Osteocyte (in vitro differentiated cells): ENCODE results near the gene DCUN1D3. TPM values are rescaled to one million over a fixed set of nuclear protein-coding genes. Genes with fewer than 3 reads are reported as not detected.
"Not testable (repeated sequence)": the region's sequence is repeated elsewhere in the genome, so short reads cannot be mapped to it uniquely, and the experiment has no call there.

ENCODE experiments used
- DNase-seq: peaks from one replicate; pipeline ENCODE4 v3.0.0; 2021; ENCODE audit warnings: mixed read lengths; ENCODE audit not compliant: unreplicated experiment; ENCODE audit errors: extremely low spot score
- H3K27ac Mint-ChIP-seq: one replicate; pipeline ENCODE4 v1.8.0; 2021; ENCODE audit warnings: mild to moderate bottlenecking, mixed read lengths; ENCODE audit not compliant: unreplicated experiment
- H3K27me3 Mint-ChIP-seq: one replicate; pipeline ENCODE4 v1.8.0; 2021; ENCODE audit warnings: mixed read lengths; ENCODE audit not compliant: unreplicated experiment
- H3K36me3 Mint-ChIP-seq: one replicate; pipeline ENCODE4 v1.8.0; 2021; ENCODE audit warnings: mixed read lengths; ENCODE audit not compliant: unreplicated experiment
- H3K4me1 Mint-ChIP-seq: one replicate; pipeline ENCODE4 v1.8.0; 2021; ENCODE audit warnings: mixed read lengths; ENCODE audit not compliant: unreplicated experiment
- H3K4me3 Mint-ChIP-seq: one replicate; pipeline ENCODE4 v1.8.0; 2021; ENCODE audit warnings: mild to moderate bottlenecking, moderate library complexity, mixed read lengths; ENCODE audit not compliant: unreplicated experiment
- H3K9me3 Mint-ChIP-seq: one replicate; pipeline ENCODE4 v1.8.0; 2021; ENCODE audit warnings: mixed read lengths; ENCODE audit not compliant: unreplicated experiment
- CTCF ChIP-seq: fragments of 200-600 bp; sonication (generic); IDR thresholded peaks from 2 replicates; pipeline ENCODE4 v1.5.0; 2021; ENCODE audit warnings: antibody characterized with exemption, mild to moderate bottlenecking, moderate library complexity
- total RNA-seq: library from RNA; stranded (reverse); gene quantifications from 2 replicates; pipeline ENCODE4 v1.2.1, GENCODE V29; 2021

Gene DCUN1D3
- total RNA-seq, 1 donor from 2014 or later: 19.3 TPM

DNA sequence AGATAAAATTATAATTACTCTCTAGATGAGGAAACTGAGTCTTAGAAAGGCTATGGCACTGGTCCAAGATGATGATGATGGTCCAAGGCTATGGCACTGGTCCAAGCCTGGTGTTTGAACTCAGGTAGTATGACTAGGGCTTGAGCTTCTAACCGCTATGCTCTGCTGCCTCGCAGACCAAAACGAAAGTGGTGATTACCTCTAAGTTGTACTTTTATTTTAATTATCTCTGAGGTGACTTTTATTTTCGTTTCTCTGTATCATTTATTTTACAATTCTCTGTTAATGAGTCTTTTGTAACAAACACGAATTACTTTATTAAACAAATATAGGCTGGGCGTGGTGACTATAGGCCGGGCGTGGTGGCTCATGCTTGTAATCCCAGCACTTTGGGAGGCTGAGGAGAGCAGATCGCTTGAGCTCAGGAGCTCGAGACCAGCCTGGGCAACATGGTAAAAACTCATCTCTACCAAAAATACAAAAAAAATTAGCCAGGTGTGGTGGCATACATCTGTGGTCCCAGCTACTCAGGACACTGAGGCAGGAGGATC lies 88.2 kb downstream of the DCUN1D3 start:
- TF ChIP-seq CTCF: no peak
- H3K36me3 Mint-ChIP-seq: peaks cover 3% of the 10 kb centered on the region

GRCh38 chr16:20807862-20808261 lies 92.3 kb downstream of the DCUN1D3 start:
- no peaks in the 10 kb centered on the region for H3K36me3 Mint-ChIP-seq
- peaks cover 17% of the 10 kb centered on the region for H3K4me1 Mint-ChIP-seq
- peak overlapping the region; percentile 99 for H3K4me3 Mint-ChIP-seq
- H3K27me3 Mint-ChIP-seq: no peaks in the 10 kb centered on the region
- no peak for DNase-seq
- peak overlapping the region; percentile 97 for H3K27ac Mint-ChIP-seq
- no peaks in the 10 kb centered on the region for H3K9me3 Mint-ChIP-seq
- no peak for TF ChIP-seq CTCF

More for the DNA sequence above, 88.2 kb downstream of the DCUN1D3 start:
- Mint-ChIP-seq H3K27me3 (no peaks in the 10 kb centered on the region), H3K4me3 (no peak overlapping the region), H3K4me1 (peaks cover 7% of the 10 kb centered on the region), H3K27ac (no peak overlapping the region), H3K9me3 (no peaks in the 10 kb centered on the region)
- DNase-seq: no peak

DNA sequence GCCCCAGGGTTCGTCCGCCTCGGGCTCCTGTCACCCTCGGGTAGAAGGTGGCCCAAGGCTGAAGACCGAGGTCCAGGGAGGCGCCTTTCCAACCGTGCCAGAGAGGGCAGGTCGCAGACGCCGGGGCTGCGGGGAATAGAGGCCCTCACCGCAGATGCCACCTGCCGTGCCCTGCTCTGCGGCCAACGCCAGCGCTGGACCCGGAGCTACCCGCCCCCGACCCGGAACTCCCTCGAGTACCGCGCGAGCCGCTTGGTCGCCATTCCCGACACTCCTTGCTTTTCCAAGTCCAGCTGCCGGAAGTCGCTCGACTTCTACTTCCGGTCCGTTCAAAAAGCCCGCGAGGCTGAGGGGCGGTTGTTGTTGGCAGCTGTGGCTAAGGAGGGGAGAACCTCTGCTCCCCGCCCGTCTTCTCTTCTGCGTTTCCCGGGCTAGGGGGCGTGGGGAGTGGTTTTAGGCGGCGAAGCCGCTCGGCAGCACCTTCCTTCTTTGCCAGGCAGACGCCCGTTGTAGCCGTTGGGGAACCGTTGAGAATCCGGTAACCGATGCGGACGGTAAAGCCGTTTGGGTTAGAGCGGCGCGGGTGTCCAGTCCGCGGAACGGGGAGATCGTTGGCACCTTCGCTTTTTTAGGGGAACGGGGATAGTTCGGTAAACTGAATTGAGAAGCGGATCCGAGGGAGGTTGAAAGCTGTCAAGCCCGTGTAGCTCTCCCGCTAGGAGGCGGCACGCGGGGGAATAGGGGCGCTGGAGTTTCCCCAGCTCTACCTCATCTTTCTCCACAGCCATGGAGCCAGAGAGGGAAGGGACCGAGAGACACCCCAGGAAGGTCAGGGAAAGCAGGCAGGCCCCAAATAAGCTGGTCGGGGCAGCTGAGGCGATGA lies 93.7 kb downstream of the DCUN1D3 start, which contains the start of the genes ERI2 and REXO5:
ERI2 (minus strand) TSS at position 305 of the 883 bp plus-strand sequence; CDS start at position 263, 42 bp downstream.
REXO5 (plus strand) TSS at position 360 of the 883 bp plus-strand sequence; CDS start at position 787, 427 bp downstream.
- no peaks in the 10 kb centered on the region for H3K27me3 Mint-ChIP-seq
- no peaks in the 10 kb centered on the region for H3K9me3 Mint-ChIP-seq
- peak; percentile 58 for TF ChIP-seq CTCF
- DNase-seq: peak; percentile 97
- H3K27ac Mint-ChIP-seq: peak within 1 kb of the TSS; percentile 97
- no peaks in the 10 kb centered on the region for H3K36me3 Mint-ChIP-seq
- H3K4me1 Mint-ChIP-seq: peaks cover 17% of the 10 kb centered on the region
- peak within 1 kb of the TSS; percentile 99 for H3K4me3 Mint-ChIP-seq

GRCh38 chr16:20805684-20806167 lies 94.4 kb downstream of the DCUN1D3 start:
- H3K4me3 Mint-ChIP-seq: peak overlapping the region; percentile 99

More at GRCh38 chr16:20805684-20806167, 94.4 kb downstream of the DCUN1D3 start:
- Mint-ChIP-seq H3K27ac (peak overlapping the region; percentile 97), H3K4me1 (peaks cover 17% of the 10 kb centered on the region)
- H3K36me3 Mint-ChIP-seq, H3K9me3 Mint-ChIP-seq, H3K27me3 Mint-ChIP-seq, DNase-seq: not testable (repeated sequence)

Other genes starting within 250 kb of the DCUN1D3 start
- not detected in 2 replicates for gene ACSM1, start 202.7 kb downstream of the DCUN1D3 start, total RNA-seq
- gene THUMPD1, start 158.5 kb downstream of the DCUN1D3 start, total RNA-seq: 35.3 and 36.3 TPM in 2 replicates
- 0.94 and 1.7 TPM in 2 replicates for gene ACSM3, start 136.3 kb downstream of the DCUN1D3 start, total RNA-seq
- 16.6 and 18.3 TPM in 2 replicates for gene ERI2, start 93.9 kb downstream of the DCUN1D3 start, total RNA-seq
- gene REXO5, start 93.8 kb downstream of the DCUN1D3 start, total RNA-seq: 2.5 and 4.2 TPM in 2 replicates
- gene LYRM1, start 413 bp upstream of the DCUN1D3 start, total RNA-seq: 14.9 and 18.1 TPM in 2 replicates